ENCODE measurements around the gene CSMD2. TPM values are rescaled to one million over a fixed set of nuclear protein-coding genes. Genes with fewer than 3 reads are reported as not detected.

CSMD2 gene
- polyA plus RNA-seq, 1 of the 3 experiments (the other 2 are of a cell fraction): not detected

- no peak for DNase-seq
- no peak overlapping the region for H3K9ac ChIP-seq
- CTCF ChIA-PET: no interaction called here
- H3F3A ChIP-seq (replicated peaks; ENCODE audit: insufficient read depth): no peaks in the 10 kb centered on the region
- 10% methylated on average over 2 of the region's 2 CpGs for WGBS (ENCODE audit: low lambda C conversion rate)
- H3K27me3 ChIP-seq (ENCODE audit: insufficient read depth): no peaks in the 10 kb centered on the region
- TF ChIP-seq GATA2 (CRISPR knock-in tag; IDR thresholded peaks at IDR 0.05) (no peak), EP300 (IDR thresholded peaks at IDR 0.05; ENCODE audit: borderline replicate concordance in 1 of 2, low read depth in 1 of 2, low read length in 1 of 2) (no peak), PBX3 (IDR thresholded peaks at IDR 0.05) (no peak), NFIC (IDR thresholded peaks at IDR 0.05; ENCODE audit: borderline replicate concordance) (no peak), MXI1 (IDR thresholded peaks at IDR 0.05; ENCODE audit: low read depth, low read length) (no peak), IRF3 (IDR thresholded peaks at IDR 0.05; ENCODE audit: low read depth, low read length) (no peak), EZH2phosphoT487 (IDR thresholded peaks at IDR 0.05; ENCODE audit: borderline replicate concordance, low read depth) (no peak), FOXJ3 (CRISPR knock-in tag; IDR thresholded peaks at IDR 0.05) (no peak)
- no peaks in the 10 kb centered on the region for H3K36me3 ChIP-seq (replicated peaks in 1 of 2; ENCODE audit: control insufficient read depth in 1 of 2, insufficient read depth in 2 of 2, low read length in 1 of 2)
- H2AFZ ChIP-seq (ENCODE audit: low read depth): no peak overlapping the region
- no peaks in the 10 kb centered on the region for H3K9me3 ChIP-seq
- H3K27ac ChIP-seq (ENCODE audit: low read depth in 2 of 2, low read length in 1 of 2): no peak overlapping the region
- peaks cover 0 to 10% of the 10 kb centered on the region in 2 experiments; a peak in 1 of 4 replicates for H3K4me1 ChIP-seq (ENCODE audit: control insufficient read depth in 1 of 2, insufficient read depth in 2 of 2, low read depth in 1 of 2, low read length in 1 of 2)
- no peak overlapping the region for H3K4me3 ChIP-seq (ENCODE audit: low read depth in 2 of 2, low read length in 1 of 2)
- H3K4me2 ChIP-seq: no peak overlapping the region
- H3K79me2 ChIP-seq (ENCODE audit: insufficient read depth): no peaks in the 10 kb centered on the region
- POLR2A ChIA-PET: no interaction called here
- H4K20me1 ChIP-seq (ENCODE audit: insufficient read depth): no peaks in the 10 kb centered on the region
- H3K9me2 ChIP-seq: no peaks in the 10 kb centered on the region
Measured at GRCh38 chr1:33895976-33896375, 269.1 kb downstream of the CSMD2 start.

- DNase-seq: no peak
- no peaks in the 10 kb centered on the region for H3K9me2 ChIP-seq
- H3K4me3 ChIP-seq (ENCODE audit: low read depth in 2 of 2, low read length in 1 of 2): no peak overlapping the region
- H3K27me3 ChIP-seq (ENCODE audit: insufficient read depth): no peaks in the 10 kb centered on the region
- ChIA-PET POLR2A (no interaction called here), CTCF (interaction anchor here (3.7 kb wide), 1 partner anchor 11 kb away, joined by 13 read pairs; no protein-coding TSS in a partner anchor)
- no peak overlapping the region for H3K27ac ChIP-seq (ENCODE audit: low read depth in 2 of 2, low read length in 1 of 2)
- no peak overlapping the region for H3K4me2 ChIP-seq
- H4K20me1 ChIP-seq (ENCODE audit: insufficient read depth): no peaks in the 10 kb centered on the region
- no peak overlapping the region for H3K9ac ChIP-seq
- 76% methylated on average over 4 of the region's 8 CpGs for WGBS (ENCODE audit: low lambda C conversion rate)
- TF ChIP-seq REST (IDR thresholded peaks at IDR 0.05; ENCODE audit: low read depth, low read length) (no peak), SMC3 (IDR thresholded peaks at IDR 0.05; ENCODE audit: low read depth, low read length) (no peak), TAF1 (IDR thresholded peaks at IDR 0.05; ENCODE audit: borderline replicate concordance, low read depth, low read length) (no peak)
- H2AFZ ChIP-seq (ENCODE audit: low read depth): no peak overlapping the region
- H3K79me2 ChIP-seq (ENCODE audit: insufficient read depth): no peaks in the 10 kb centered on the region
- H3K4me1 ChIP-seq (ENCODE audit: control insufficient read depth in 1 of 2, insufficient read depth in 2 of 2, low read depth in 1 of 2, low read length in 1 of 2): peaks cover 0 to 10% of the 10 kb centered on the region in 2 experiments; a peak in 1 of 4 replicates
- H3K9me3 ChIP-seq: no peaks in the 10 kb centered on the region
- no peaks in the 10 kb centered on the region for H3K36me3 ChIP-seq (replicated peaks in 1 of 2; ENCODE audit: control insufficient read depth in 1 of 2, insufficient read depth in 2 of 2, low read length in 1 of 2)
- no peaks in the 10 kb centered on the region for H3F3A ChIP-seq (replicated peaks; ENCODE audit: insufficient read depth)
Measured at GRCh38 chr1:33895396-33895795, 269.6 kb downstream of the CSMD2 start.
